GM18520 (cell line): ENCODE results near the gene TMEM245.
"Not testable (repeated sequence)": the region's sequence is repeated elsewhere in the genome, so short reads cannot be mapped to it uniquely, and the experiment has no call there.

Source experiments
- ATAC-seq: cut with Tn5 transposase; IDR thresholded peaks from one replicate; pipeline ENCODE4 v1.9.1; 2021; ENCODE audit not compliant: unreplicated experiment

TMEM245 gene

DNA sequence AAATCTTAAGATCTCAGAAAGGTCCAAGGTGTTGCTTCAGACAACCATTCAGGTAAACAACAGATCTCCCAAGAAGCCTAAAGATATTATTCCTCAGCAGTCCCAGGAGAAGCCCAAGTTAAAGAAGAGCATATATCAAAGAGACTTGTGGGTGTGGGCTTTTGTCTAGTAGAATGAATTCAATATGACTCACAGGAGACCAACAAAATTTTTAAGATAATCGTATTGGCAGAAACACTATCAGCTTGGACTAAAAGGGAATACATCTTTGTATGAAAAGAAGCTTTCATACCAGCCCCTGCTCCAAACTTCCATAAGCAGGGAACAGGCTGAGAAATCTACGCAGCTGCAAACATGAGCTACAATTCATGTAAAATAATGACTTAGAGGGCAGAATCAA, 116.6 kb downstream of the TMEM245 start:
- no peak for ATAC-seq

DNA sequence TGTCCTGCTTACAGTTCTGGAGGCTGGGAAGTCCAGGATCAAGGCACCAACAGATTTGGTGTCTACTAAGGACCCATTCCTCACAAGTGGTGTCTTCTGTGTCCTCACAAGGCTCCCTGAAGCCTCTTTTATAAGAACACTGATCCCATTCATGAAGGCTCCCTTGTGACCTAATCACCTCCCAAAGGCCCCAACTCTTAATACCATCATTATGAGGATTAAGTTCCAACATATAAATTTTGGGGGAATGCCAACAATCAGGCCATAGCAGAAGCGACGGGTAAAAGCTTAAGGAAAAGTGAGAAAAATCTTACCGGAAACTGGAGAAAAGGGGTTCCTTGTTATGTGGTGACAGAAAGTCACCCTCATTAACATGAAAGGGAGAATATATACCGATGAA, 117.6 kb downstream of the TMEM245 start:
- ATAC-seq, result no peak

DNA sequence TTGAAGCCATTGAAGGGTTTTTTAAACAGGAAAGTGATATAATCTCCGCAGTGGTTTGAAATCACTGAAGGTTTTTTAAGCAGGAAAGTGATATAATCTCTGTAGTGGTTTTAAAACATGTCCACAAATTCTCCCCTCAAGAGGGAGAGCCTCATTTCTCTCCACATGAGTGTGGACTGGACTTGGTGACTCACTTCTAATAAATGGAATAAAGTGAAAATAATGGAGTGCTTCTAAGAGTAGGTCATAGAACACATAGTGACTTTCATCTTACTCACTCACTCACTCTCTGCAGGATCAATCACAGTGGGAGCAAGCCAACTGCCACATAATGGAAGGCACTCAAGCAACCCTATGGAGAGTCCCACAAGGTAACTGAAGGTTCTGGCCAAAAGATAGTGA, 118.5 kb downstream of the TMEM245 start:
- no peak for ATAC-seq

DNA sequence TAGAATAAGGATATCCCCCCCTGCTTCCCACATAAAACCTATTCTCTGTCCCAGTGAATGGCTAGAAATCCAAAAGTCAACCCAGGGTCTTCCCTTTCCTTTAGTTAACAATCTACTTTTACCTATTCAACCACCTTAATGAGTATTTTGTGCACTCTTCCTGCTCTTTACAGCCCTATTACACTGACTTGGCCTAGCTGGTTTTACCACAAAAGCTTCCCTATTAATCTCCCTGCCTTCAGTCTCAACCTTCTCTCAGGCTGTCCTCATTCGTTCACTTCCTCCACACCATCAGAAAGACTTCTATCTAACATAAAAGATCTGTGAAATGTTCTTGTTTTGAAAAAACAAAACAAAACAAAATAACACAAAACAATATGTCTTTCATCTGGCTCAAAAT, 122.6 kb downstream of the TMEM245 start:
- no peak for ATAC-seq

DNA sequence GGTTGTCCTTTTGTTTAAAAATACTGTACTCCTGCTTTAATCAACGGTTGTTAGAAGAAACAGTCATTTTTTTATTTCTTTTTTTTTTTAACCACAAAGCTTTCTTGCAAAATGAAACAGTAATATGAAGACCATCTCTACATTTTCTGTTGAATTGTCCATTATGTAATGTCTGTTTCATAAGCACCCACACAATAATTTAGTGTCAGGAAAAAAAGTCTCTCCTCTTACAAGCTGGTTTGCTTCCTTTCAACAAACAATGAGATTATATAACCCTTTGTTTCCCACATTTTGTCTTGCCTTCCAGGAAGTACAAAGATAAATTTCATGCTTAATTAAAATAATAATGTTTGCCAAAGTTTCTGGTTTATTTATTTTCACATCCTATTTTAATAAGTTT, 123.1 kb downstream of the TMEM245 start:
- ATAC-seq, result no peak

DNA sequence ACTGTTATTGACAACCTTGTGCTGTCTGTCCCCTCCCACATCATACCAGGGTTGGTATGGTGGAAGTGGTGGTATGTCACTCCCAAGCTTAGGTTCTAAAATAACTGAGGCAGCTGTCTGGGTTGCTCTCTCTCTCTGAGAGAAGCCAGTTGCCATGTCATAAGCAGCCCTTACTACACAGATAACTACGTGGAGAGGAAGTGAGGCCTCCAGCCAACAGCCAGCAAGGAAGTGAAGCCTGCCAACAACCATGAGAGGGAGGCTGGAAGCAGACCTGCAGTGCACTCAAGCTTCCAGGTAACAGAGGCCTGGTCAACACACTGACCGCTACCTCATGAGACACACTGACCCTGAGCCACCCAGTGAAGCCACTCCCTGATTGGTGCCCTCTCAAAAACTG, 125.1 kb downstream of the TMEM245 start:
- ATAC-seq, result no peak

- ATAC-seq, result no peak
Measured at GRCh38 chr9:108991479-108991878, 128.3 kb downstream of the TMEM245 start.

GRCh38 chr9:108983885-108984284, 135.9 kb downstream of the TMEM245 start:
- no peak for ATAC-seq

DNA sequence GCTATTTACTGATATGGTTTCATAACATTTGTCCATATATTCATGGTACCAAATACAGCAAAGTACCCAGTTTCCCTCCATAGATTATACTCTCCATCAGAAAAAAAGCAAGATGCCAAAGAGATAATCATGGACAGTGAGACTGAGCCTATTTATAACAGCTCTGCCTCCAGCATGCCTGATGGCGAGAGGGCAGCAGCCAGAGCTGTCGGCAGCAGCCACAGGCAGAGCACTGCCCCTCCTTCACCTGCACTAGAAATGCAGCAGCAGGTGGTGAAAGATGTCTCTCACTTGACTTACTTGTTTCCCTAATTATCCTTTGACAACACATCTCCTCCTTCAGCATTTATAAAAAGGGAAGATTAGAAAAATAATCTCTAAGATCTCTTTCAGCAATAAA, 138.9 kb downstream of the TMEM245 start:
- ATAC-seq, result no peak

- no peak for ATAC-seq
Measured at GRCh38 chr9:108978205-108978604, 141.5 kb downstream of the TMEM245 start.

GRCh38 chr9:108973895-108974294, 145.9 kb downstream of the TMEM245 start:
- no peak for ATAC-seq

DNA sequence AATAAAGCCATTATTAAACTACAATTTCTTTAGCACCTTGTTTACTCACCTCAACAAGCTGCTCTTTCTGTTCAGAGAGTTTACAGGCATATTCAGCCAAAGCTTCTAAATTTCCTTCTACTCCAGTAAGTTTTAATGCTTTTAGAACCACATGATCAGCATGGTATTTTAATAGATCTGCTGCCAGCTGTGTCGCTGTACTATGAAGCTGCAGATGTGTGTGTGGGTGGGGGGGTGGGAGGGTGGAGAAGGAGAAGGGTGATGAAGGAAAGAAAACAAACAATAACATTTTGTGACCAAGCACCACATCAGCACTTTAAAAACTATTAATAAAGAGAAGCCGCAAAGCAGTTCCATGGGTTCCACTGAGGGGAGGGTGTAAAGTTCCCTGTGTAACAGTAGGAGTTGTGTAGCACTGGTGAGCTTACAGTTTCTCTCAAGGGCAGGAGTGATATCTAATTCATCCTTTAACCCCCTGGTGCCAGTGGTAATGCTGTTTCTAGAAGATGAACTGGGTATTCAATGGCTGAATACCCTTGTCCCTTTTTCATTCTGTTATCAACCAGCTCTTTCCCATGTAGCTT, 147.0 kb downstream of the TMEM245 start:
- no peak for ATAC-seq

DNA sequence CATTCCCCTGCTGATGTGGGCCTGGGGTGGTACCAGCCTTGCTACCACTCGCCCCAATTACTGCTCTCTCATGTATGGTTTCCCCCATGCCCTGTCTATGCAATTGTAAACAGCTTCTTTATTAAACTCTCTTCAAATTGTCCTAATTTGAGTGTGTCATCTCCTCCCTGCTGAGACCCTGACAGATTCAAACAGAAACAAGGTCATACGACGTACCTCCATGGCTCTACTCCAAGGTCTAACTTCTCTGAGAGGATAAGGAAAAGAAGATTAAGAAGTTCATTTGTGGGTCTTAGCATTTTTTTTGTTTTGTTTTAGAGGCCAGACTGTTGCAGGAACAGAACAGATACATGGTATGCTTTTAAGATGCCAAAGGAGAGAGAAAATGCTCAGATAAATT, 147.6 kb downstream of the TMEM245 start:
- no peak for ATAC-seq

- not testable (repeated sequence) for ATAC-seq
Measured at GRCh38 chr9:108971392-108971791, 148.4 kb downstream of the TMEM245 start.

GRCh38 chr9:108967916-108968315, 151.8 kb downstream of the TMEM245 start:
- no peak for ATAC-seq
